ENCODE data around the gene BMF.
"Not testable (repeated sequence)": the region's sequence is repeated elsewhere in the genome, so short reads cannot be mapped to it uniquely, and the experiment has no call there.

The BMF gene, protein sequence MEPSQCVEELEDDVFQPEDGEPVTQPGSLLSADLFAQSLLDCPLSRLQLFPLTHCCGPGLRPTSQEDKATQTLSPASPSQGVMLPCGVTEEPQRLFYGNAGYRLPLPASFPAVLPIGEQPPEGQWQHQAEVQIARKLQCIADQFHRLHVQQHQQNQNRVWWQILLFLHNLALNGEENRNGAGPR

DNA sequence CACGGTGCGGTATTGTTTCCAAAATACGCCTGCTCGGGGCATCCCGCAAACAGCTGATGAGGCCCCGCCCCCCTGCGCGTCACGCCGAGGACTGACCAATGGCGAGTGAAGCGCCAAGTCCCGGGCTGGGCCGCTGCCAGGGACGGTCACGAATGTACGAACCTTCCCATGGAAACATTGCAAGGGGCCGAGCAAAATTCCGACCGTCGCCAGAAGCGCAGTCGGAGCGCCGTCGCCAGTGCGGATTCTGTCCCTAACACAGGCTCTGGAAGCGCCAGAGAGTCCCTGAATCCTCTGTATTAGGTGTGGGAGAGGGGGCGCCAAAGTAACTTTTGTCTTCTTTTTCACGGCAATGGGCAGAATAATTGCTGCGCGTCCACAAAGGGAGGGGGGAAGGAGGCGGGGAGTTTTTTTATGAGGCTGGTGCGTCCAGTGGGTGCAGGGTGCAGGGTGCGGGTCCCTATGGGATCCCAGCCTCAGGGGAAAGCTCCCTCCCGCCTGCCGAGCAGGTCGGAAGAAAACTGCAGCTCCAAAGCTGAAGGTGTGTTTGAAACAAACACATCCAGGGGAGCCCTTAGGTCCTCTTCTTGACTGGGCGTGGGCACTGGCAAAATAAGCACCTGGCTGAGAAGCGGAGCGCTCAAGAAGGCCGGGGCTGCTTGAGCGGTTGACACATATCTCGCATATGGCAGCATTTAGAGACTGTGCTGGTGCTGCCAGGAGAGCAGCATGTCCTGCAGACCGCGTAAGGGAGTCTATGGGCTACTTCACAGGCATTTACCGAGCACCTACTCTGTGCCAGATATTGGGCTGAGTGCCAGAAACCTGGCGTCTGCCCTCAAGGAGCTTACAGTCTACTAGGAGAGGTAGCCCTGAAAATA is at the start of gene BMF:
TSS of gene BMF (minus strand) at position 25 of the 881 bp plus-strand sequence. CDS start 2,793 bp downstream, outside the sequence.
- Histone ChIP-seq H3K4me1 (ENCODE audit: control insufficient read depth, insufficient read depth, low read length, unreplicated experiment) (peaks cover 31% of the 10 kb centered on the region), H3K36me3 (ENCODE audit: insufficient read depth, low read length) (no peaks in the 10 kb centered on the region), H2AFZ (ENCODE audit: low read length, unreplicated experiment) (peak within 1 kb of the TSS; percentile 73), H3K27ac (ENCODE audit: low read depth, low read length) (no peak within 1 kb of the TSS), H3K4me3 (ENCODE audit: low read depth, low read length) (peak within 1 kb of the TSS; percentile 82), H3K27me3 (ENCODE audit: insufficient read depth, low read length) (peaks cover 14% of the 10 kb centered on the region; the same call in 1 of the 2 replicates), H3K79me2 (ENCODE audit: control insufficient read depth, insufficient read depth, low read length, unreplicated experiment) (no peaks in the 10 kb centered on the region)

DNA sequence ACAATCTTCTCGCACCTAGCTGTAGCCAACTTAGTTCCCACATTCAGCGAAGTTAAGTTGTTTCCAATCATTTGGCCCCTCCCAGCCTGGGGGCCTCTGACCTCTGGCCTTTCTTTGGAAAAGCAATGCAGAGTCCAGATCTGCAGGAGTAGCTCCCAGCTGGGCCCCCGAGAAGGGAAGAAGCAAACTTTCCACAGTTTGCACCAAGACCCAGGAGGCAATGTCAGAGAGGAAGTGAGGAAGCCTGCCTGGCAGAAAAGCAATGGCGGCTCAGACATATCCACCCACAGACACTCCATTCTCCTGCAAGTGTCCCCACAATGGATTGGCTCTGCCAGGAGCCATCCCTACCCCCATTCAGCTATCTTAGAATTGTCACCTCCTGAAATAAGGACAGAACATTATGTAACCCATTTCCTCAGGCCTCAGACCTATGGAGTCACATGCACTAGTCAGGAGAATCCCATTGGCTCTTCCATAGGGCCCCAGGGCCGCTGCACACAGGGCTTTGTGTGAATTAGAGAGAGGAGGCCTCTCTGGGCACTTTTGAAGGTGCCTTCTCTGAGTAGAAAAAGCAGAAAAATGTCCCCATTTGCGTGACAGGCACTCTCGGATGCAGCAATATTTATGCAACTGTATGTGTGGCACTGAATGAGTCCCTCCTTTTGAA is 49.2 kb upstream of the BMF start:
- no peak overlapping the region for H3K27ac ChIP-seq (ENCODE audit: low read depth, low read length)
- H3K4me1 ChIP-seq (ENCODE audit: control insufficient read depth, insufficient read depth, low read length, unreplicated experiment) = peaks cover 18% of the 10 kb centered on the region
- H2AFZ ChIP-seq (ENCODE audit: low read length, unreplicated experiment) = no peak overlapping the region

DNA sequence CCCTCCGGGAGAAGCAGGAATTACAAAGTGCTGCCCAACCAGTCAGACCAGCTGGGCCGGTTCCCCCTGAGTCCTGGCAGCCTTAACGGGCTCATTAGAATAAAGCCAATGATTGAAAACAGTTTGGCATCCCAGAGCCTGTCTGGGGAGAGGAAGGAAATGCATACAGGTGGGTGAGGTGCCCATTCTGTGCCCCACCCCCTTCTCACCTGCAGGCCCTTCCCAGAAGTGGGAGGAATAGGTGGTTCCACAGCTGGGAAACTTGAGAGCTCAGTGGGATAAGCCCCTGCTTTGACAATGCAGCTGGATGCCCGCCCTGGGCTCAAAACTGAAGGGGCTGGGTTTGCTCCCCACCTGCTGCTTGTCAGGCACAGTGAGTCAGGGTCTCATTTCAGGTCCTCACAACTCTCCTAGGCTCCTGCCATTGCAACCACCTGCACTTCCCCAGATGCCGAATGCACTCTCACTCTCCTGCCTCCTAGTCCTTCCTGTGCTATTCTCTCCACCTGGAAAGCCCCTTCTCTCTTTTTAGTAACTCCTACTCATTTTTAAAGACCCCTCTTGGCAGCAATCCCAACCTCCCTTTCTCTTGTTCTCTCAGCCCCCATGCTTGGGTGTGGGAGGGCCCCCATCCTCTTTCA is 46.7 kb upstream of the BMF start:
- Histone ChIP-seq H3K4me3 (ENCODE audit: low read depth, low read length) (no peak overlapping the region), H3K79me2 (ENCODE audit: control insufficient read depth, insufficient read depth, low read length, unreplicated experiment) (no peaks in the 10 kb centered on the region), H3K4me1 (ENCODE audit: control insufficient read depth, insufficient read depth, low read length, unreplicated experiment) (peaks cover 7% of the 10 kb centered on the region), H2AFZ (ENCODE audit: low read length, unreplicated experiment) (no peak overlapping the region), H3K27me3 (ENCODE audit: insufficient read depth, low read length) (no peaks in the 10 kb centered on the region), H3K27ac (ENCODE audit: low read depth, low read length) (no peak overlapping the region), H3K36me3 (ENCODE audit: insufficient read depth, low read length) (no peaks in the 10 kb centered on the region)

More for the DNA sequence above, 49.2 kb upstream of the BMF start:
- no peaks in the 10 kb centered on the region for H3K27me3 ChIP-seq (ENCODE audit: insufficient read depth, low read length)
- no peak overlapping the region for H3K4me3 ChIP-seq (ENCODE audit: low read depth, low read length)
- peaks cover 21% of the 10 kb centered on the region for H3K79me2 ChIP-seq (ENCODE audit: control insufficient read depth, insufficient read depth, low read length, unreplicated experiment)
- no peaks in the 10 kb centered on the region for H3K36me3 ChIP-seq (ENCODE audit: insufficient read depth, low read length)

DNA sequence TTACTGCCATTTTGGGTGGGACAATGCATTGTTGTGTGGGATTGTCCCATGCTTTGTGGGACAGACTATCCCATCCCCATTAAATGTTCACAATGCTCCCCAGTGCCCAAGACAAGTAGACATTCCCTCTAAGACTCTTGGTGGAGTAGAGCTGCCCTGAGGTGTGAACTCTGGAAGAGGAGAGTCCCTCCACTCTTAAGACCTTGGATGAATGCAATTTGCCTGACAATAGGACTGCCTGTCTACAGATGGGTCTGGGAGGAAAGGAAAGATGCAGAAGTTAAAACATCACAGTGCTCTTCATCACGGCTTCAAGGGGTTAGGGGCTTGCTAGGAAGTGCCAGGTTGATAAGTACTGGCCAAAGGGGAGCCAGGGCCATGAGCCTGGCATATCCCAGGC is 46.1 kb upstream of the BMF start:
- H3K36me3 ChIP-seq (ENCODE audit: insufficient read depth, low read length); H3K4me1 ChIP-seq (ENCODE audit: control insufficient read depth, insufficient read depth, low read length, unreplicated experiment); H2AFZ ChIP-seq (ENCODE audit: low read length, unreplicated experiment); H3K79me2 ChIP-seq (ENCODE audit: control insufficient read depth, insufficient read depth, low read length, unreplicated experiment); H3K27me3 ChIP-seq (ENCODE audit: insufficient read depth, low read length); H3K27ac ChIP-seq (ENCODE audit: low read depth, low read length); H3K4me3 ChIP-seq (ENCODE audit: low read depth, low read length): not testable (repeated sequence)

DNA sequence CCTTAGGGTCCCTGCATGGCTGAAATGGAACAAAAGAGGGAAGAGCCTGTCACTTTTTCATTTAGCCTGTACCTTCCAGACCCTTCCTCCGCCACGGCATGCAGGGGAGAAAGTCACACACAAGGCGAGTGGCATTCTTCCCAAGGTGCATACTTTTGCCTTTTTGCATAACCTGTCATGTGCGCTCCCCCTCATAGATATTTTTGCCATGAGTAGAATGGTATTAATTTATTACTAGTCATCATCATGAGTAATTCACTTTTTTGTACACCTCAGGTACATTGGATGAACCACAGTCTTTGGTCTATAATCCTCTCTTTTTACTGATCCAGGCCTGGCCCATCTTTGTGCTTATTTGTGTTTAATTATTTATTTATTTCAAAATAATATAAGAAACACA is 43.3 kb upstream of the BMF start:
- H3K36me3 ChIP-seq (ENCODE audit: insufficient read depth, low read length) = no peaks in the 10 kb centered on the region
- no peak overlapping the region for H3K27ac ChIP-seq (ENCODE audit: low read depth, low read length)
- H2AFZ ChIP-seq (ENCODE audit: low read length, unreplicated experiment) = no peak overlapping the region
- no peaks in the 10 kb centered on the region for H3K79me2 ChIP-seq (ENCODE audit: control insufficient read depth, insufficient read depth, low read length, unreplicated experiment)
- H3K27me3 ChIP-seq (ENCODE audit: insufficient read depth, low read length) = no peaks in the 10 kb centered on the region
- H3K4me1 ChIP-seq (ENCODE audit: control insufficient read depth, insufficient read depth, low read length, unreplicated experiment) = peaks cover 6% of the 10 kb centered on the region
- H3K4me3 ChIP-seq (ENCODE audit: low read depth, low read length) = no peak overlapping the region

DNA sequence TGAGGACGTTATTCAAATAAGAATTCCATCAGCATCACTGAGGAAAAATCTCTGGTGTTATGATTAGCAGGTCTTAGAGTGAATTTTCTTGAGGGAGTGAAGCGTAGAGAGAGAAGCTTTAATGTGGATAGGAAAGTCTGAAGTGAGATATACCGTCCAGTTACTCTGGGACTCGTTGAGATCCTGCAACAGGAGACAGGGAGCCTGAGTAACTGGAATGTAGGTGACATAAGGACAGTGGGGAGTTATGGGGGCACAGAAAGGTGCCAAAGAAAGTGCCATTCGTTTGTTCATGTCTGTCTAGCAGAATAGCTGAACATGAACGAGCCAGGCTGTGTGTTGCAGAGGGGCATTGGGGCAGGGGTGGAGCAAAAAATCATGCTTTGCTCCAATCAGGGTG is 42.8 kb upstream of the BMF start:
- H3K4me3 ChIP-seq (ENCODE audit: low read depth, low read length) = no peak overlapping the region
- H2AFZ ChIP-seq (ENCODE audit: low read length, unreplicated experiment) = no peak overlapping the region
- no peaks in the 10 kb centered on the region for H3K36me3 ChIP-seq (ENCODE audit: insufficient read depth, low read length)
- H3K27me3 ChIP-seq (ENCODE audit: insufficient read depth, low read length) = no peaks in the 10 kb centered on the region
- H3K4me1 ChIP-seq (ENCODE audit: control insufficient read depth, insufficient read depth, low read length, unreplicated experiment) = peaks cover 6% of the 10 kb centered on the region
- no peak overlapping the region for H3K27ac ChIP-seq (ENCODE audit: low read depth, low read length)
- H3K79me2 ChIP-seq (ENCODE audit: control insufficient read depth, insufficient read depth, low read length, unreplicated experiment) = no peaks in the 10 kb centered on the region

DNA sequence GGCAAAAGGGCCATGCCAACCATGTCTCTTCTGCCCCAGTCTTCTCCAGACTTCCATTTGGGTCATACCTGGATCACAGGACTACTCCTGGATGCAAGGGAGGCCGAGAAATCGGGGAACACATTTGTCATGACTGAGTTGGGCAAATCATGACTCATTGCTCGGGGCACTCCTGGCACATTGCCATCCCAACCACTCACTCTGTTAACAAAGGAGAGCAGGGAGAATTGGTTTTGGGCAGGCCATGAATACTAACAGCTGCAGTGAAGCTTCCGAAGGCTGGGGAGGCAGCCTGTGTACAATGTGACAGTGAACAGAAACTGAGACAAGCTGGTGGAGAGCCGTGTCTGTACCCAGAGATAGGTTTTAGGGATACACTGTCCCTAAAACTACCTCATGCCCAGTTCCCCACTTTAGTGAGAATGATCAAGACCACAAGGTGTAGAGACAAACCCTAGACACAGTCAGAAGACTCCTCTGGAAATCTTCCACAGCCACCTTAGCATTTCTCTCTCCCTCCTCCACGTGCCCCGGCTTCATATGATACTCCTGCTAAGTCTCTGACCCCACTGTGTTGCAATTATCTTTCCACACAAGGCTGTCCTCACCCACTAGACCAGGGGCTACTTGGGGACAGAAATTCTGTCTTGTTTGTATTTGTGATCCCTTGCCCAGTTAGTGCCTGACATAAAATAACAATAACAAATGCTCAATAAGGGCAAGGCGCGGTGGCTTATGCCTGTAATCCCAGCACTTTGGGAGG is 41.7 kb upstream of the BMF start:
- Histone ChIP-seq H3K79me2 (ENCODE audit: control insufficient read depth, insufficient read depth, low read length, unreplicated experiment) (no peaks in the 10 kb centered on the region), H3K4me3 (ENCODE audit: low read depth, low read length) (no peak overlapping the region), H2AFZ (ENCODE audit: low read length, unreplicated experiment) (no peak overlapping the region), H3K36me3 (ENCODE audit: insufficient read depth, low read length) (no peaks in the 10 kb centered on the region), H3K27ac (ENCODE audit: low read depth, low read length) (no peak overlapping the region), H3K4me1 (ENCODE audit: control insufficient read depth, insufficient read depth, low read length, unreplicated experiment) (peaks cover 14% of the 10 kb centered on the region), H3K27me3 (ENCODE audit: insufficient read depth, low read length) (no peaks in the 10 kb centered on the region)

DNA sequence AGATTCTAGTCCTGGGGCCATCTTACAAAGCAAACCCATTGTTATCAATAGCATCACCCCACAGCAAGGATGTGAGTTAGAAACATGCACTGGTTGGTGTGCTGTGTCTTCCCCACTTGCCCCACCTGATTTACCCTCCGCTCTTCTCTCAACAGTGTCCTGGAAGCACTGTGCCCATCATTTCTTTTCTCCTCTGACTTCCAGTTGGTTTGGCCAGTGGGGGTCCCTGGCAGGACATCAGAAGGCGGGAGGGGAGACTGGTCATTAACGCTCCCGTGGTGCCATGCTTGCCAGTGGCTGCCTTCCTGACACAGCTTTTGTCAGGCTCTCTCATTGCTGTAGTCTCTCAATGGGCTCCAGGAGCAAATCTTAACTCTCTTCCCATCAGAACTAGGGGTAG is 40.7 kb upstream of the BMF start:
- no peak overlapping the region for H3K4me3 ChIP-seq (ENCODE audit: low read depth, low read length)
- peaks cover 14% of the 10 kb centered on the region for H3K4me1 ChIP-seq (ENCODE audit: control insufficient read depth, insufficient read depth, low read length, unreplicated experiment)
- no peaks in the 10 kb centered on the region for H3K79me2 ChIP-seq (ENCODE audit: control insufficient read depth, insufficient read depth, low read length, unreplicated experiment)
- no peaks in the 10 kb centered on the region for H3K27me3 ChIP-seq (ENCODE audit: insufficient read depth, low read length)
- H3K36me3 ChIP-seq (ENCODE audit: insufficient read depth, low read length) = no peaks in the 10 kb centered on the region
- no peak overlapping the region for H3K27ac ChIP-seq (ENCODE audit: low read depth, low read length)
- no peak overlapping the region for H2AFZ ChIP-seq (ENCODE audit: low read length, unreplicated experiment)

DNA sequence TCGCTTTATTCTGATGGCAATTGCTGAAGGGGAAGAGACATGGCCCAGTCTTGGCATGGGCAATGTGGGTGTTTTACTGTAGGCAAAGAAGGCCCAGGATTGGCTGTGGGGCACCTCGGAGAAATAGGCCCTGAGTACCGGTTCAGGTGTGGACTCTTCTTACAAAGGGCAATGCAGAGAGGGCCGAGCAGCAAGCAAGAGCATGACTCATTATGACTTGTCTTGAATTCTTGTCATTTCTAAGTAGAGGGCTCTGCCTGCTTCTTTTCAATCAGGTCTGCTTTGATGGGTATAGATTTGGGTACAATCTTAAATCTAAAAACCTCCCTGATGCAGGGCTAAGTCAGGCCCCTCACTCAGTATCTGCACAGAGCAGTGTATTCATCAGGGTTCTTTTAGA is 37.4 kb upstream of the BMF start:
- H3K36me3 ChIP-seq (ENCODE audit: insufficient read depth, low read length) = no peaks in the 10 kb centered on the region
- H3K27me3 ChIP-seq (ENCODE audit: insufficient read depth, low read length) = 0 out of 2 replicates have a peak, but pooled peaks cover 5% of the 10 kb centered on the region
- H3K79me2 ChIP-seq (ENCODE audit: control insufficient read depth, insufficient read depth, low read length, unreplicated experiment) = no peaks in the 10 kb centered on the region
- no peak overlapping the region for H2AFZ ChIP-seq (ENCODE audit: low read length, unreplicated experiment)
- H3K27ac ChIP-seq (ENCODE audit: low read depth, low read length) = no peak overlapping the region
- H3K4me1 ChIP-seq (ENCODE audit: control insufficient read depth, insufficient read depth, low read length, unreplicated experiment) = peaks cover 14% of the 10 kb centered on the region
- no peak overlapping the region for H3K4me3 ChIP-seq (ENCODE audit: low read depth, low read length)

DNA sequence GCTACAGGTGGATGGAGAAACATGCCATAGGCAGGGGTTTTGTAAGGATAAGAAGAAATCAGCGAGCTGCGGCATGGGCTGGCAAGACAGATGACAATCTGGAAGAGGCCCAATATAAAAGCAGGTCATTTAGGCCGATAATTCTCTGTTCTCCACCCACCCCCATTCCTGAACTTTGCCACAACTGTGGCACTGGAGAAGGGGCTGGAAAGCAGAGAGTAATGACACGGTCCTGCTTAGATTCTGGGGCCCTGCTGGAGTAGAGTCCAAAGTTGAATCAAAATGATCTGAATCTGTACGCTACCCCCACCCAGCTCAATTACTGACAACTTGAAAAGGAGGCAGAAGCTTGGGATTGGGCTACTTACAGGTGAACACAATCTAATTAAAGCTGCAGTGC is 33.7 kb upstream of the BMF start:
- H3K79me2 ChIP-seq (ENCODE audit: control insufficient read depth, insufficient read depth, low read length, unreplicated experiment) = no peaks in the 10 kb centered on the region
- no peak overlapping the region for H3K4me3 ChIP-seq (ENCODE audit: low read depth, low read length)
- no peaks in the 10 kb centered on the region for H3K36me3 ChIP-seq (ENCODE audit: insufficient read depth, low read length)
- H3K4me1 ChIP-seq (ENCODE audit: control insufficient read depth, insufficient read depth, low read length, unreplicated experiment) = peaks cover 7% of the 10 kb centered on the region
- no peak overlapping the region for H2AFZ ChIP-seq (ENCODE audit: low read length, unreplicated experiment)
- 0 out of 2 replicates have a peak, but pooled peaks cover 5% of the 10 kb centered on the region for H3K27me3 ChIP-seq (ENCODE audit: insufficient read depth, low read length)
- no peak overlapping the region for H3K27ac ChIP-seq (ENCODE audit: low read depth, low read length)
